ENCODE results near the gene SPATA4. TPM values are rescaled to one million over a fixed set of nuclear protein-coding genes. Genes with fewer than 3 reads are reported as not detected.
A peak's percentile ranks its signal among the peaks of the same experiment; 100 is the strongest.

SPATA4 gene
- total RNA-seq (1 to 10 TPM in 1 of 4 donors, under 1 TPM in 1, not detected in 2; 0.23 to 1.0 TPM), polyA plus RNA-seq (0.34 TPM)
- long read RNA-seq, donor 1, partial matches to known transcripts = 0 of 1 reads
- long read RNA-seq, donor 1, other reads (novel, unspliced or antisense) = 0 of 1 reads
- long read RNA-seq, donor 2 = 0 reads
- long read RNA-seq, donor 3 = 0 reads
- long read RNA-seq, donor 4 = 0 reads

DNA sequence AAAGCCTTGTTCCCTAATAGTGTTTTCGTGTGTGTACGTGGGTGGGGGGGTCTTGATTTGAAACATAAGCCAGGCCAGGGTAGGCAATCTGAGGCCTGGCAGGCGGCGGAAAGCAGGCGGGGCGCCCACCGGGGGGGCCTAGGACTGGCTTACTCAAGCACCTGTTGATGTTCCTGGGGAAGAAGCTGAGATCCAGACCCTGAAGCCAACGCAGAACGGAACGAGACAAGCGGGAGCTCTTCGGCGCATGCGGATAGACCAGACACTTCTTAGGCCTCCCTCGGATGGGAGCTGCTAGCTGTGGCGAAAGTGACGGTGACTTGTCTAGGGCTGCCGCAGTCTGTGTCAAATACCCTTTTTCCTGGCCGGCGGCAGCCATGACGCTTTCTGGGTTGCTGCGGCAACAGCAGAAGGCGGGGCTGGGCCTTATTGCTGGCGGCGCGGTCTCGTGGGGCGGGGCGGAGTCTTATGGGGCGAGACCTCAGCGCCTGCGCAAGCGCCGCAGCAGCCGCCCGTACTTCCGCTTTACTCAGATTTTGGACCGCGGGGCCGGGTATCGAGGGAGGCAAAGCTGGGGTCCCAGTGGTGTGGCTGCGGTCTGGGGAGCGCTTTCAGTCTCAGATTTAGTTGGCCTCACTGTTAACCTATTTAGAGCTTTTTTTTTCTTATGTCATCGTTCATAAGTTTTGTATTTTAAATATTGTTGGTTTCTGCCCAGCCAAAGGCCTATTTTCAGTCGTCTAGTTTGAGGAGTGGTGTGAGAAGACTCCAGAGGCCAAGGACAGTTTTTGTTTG lies at the start of gene SPATA4:
Gene SPATA4 (minus strand): TSS at position 402 of the 795 bp plus-strand sequence. CDS start 23 bp downstream, at position 379.
- no peaks in the 10 kb centered on the region for H3K4me1 ChIP-seq (ENCODE audit: control insufficient read depth, insufficient read depth, low read length)
- ATAC-seq (peak; percentile 100), DNase-seq (peak; percentile 96 to 98 (median 98))
- WGBS = under 1% methylated on average over 45 of the region's 45 CpGs
- peak within 1 kb of the TSS; percentile 55 for H3K27ac ChIP-seq (ENCODE audit: low read length)
- H3K9me3 ChIP-seq (ENCODE audit: control insufficient read depth, low read length) = no peaks in the 10 kb centered on the region
- intact Hi-C loops (cut with DNase I) = loop anchor here in 1 of 4 donors (10.0 kb wide), 1 partner anchor 119 kb away; the partner anchor contains the start of gene SPCS3
- H3K27me3 ChIP-seq (ENCODE audit: control insufficient read depth, insufficient read depth) = no peaks in the 10 kb centered on the region
- H3K4me3 ChIP-seq (ENCODE audit: low read length) = peak within 1 kb of the TSS; percentile 65

DNA sequence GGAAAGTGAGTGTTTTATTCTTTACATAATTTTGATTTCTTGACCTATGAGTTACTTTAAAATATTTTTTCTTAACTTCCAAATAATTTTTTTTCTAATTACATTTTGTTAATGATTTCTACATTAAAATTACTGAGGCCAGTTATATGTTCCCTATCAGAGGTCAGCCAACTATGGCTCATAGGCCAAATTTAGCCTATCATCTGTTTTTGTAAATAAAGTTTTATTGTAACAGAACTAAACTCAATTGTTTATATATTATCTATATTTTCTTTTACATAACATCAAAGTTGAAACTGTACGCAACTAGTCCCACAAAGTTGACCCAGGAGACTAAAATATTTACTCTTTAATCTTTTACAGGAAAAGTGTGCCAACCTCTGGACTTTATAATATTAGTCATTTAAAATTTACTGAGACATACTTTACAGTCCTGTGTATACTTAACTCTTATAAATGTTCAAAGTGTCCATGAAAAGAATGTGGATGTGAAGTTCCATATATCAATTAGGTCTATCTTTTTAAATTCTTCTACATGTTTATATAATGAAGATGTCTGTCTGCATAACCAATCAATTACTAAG lies 47.5 kb upstream of the SPATA4 start:
- ATAC-seq (no peak), DNase-seq (no peak)
- Histone ChIP-seq H3K4me1 (ENCODE audit: control insufficient read depth, insufficient read depth, low read length) (no peaks in the 10 kb centered on the region), H3K9me3 (ENCODE audit: control insufficient read depth, low read length) (no peaks in the 10 kb centered on the region), H3K4me3 (ENCODE audit: low read length) (no peak overlapping the region), H3K27me3 (ENCODE audit: control insufficient read depth, insufficient read depth) (no peaks in the 10 kb centered on the region), H3K27ac (ENCODE audit: low read length) (no peak overlapping the region)
- intact Hi-C loops (cut with DNase I) = no loop called here
- 97% methylated on average over 1 of the region's 1 CpG for WGBS

DNA sequence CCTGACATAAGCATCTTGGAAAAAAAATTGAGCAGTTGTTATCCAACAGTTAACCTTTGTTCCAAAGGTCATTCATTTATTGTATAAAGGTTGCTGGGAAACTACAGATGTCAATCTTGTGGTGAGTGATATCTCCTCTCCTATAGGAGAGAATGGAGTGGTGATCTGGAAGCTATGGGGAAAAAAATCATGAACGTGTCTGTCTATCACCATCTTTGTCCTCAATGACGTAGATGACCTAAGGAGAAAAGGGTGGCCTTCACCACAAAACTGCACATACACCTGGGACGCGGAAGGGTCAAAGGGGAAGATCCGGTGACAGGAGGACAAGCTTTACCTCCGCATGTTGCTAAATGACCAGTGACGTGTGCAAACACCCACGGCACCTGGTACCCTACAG lies 46.3 kb upstream of the SPATA4 start:
- no peak overlapping the region for H3K4me3 ChIP-seq (ENCODE audit: low read length)
- no peak overlapping the region for H3K27ac ChIP-seq (ENCODE audit: low read length)
- ATAC-seq (no peak), DNase-seq (no peak)
- intact Hi-C loops (cut with DNase I) = no loop called here
- no peaks in the 10 kb centered on the region for H3K9me3 ChIP-seq (ENCODE audit: control insufficient read depth, low read length)
- no peaks in the 10 kb centered on the region for H3K27me3 ChIP-seq (ENCODE audit: control insufficient read depth, insufficient read depth)
- H3K4me1 ChIP-seq (ENCODE audit: control insufficient read depth, insufficient read depth, low read length) = no peaks in the 10 kb centered on the region
- WGBS = 91% methylated on average over 8 of the region's 8 CpGs

DNA sequence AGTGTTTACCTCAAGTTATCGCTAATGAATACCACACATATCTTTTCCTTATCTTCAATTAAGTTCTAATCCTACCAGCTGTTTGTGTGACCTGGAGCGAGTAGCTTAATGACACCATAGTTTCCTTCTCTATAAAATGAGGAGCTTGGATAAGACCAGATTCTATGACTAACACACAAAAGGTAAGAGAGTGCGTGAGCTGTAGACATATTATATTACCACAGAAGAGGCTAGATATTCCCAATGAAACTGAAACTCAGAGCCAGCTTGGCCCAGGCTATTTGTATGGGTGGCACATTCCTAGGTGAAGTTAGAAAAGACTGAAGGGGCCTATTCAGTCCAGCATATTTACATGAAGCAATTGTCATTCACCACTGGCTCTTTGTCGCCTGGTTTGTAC lies 43.4 kb upstream of the SPATA4 start:
- no peak for DNase-seq

DNA sequence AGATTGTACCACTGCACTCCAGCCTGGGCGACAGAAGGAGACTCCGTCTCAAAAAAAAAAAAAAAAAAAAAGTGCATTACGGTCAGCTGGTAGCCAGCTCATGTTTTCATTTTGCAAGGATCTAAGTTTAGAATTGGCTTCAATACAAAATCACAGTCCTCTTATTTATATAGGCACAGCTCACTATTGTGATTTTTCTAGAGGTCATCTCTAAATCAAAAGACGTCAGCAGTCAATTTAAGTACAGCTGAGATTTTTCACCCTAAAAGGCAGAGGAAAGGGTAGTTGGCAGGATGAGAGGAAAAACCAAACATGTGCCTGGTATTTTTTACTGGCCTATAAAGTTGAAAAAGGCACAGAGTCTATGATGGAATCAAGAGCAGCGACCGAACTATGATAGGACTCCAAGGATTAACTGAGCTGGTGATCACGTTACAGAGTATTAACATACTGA lies 42.8 kb upstream of the SPATA4 start:
- 21% methylated on average over 7 of the region's 7 CpGs for WGBS
- no peak overlapping the region for H3K4me3 ChIP-seq (ENCODE audit: low read length)
- intact Hi-C loops (cut with DNase I) = no loop called here
- no peaks in the 10 kb centered on the region for H3K4me1 ChIP-seq (ENCODE audit: control insufficient read depth, insufficient read depth, low read length)
- no peaks in the 10 kb centered on the region for H3K27me3 ChIP-seq (ENCODE audit: control insufficient read depth, insufficient read depth)
- ATAC-seq (peak; percentile 75 to 90), DNase-seq (no peak)
- peak overlapping the region; percentile 82 for H3K27ac ChIP-seq (ENCODE audit: low read length)
- no peaks in the 10 kb centered on the region for H3K9me3 ChIP-seq (ENCODE audit: control insufficient read depth, low read length)

More for the DNA sequence above, 43.4 kb upstream of the SPATA4 start:
- no peak overlapping the region for H3K4me3 ChIP-seq (ENCODE audit: low read length)
- ATAC-seq = peak in 1 of 2 donors; percentile 28
- H3K27ac ChIP-seq (ENCODE audit: low read length) = peak overlapping the region; percentile 62
- no peaks in the 10 kb centered on the region for H3K4me1 ChIP-seq (ENCODE audit: control insufficient read depth, insufficient read depth, low read length)
- H3K9me3 ChIP-seq (ENCODE audit: control insufficient read depth, low read length) = no peaks in the 10 kb centered on the region
- intact Hi-C loops (cut with DNase I) = no loop called here
- no peaks in the 10 kb centered on the region for H3K27me3 ChIP-seq (ENCODE audit: control insufficient read depth, insufficient read depth)
- WGBS = 57% methylated on average over 4 of the region's 4 CpGs

DNA sequence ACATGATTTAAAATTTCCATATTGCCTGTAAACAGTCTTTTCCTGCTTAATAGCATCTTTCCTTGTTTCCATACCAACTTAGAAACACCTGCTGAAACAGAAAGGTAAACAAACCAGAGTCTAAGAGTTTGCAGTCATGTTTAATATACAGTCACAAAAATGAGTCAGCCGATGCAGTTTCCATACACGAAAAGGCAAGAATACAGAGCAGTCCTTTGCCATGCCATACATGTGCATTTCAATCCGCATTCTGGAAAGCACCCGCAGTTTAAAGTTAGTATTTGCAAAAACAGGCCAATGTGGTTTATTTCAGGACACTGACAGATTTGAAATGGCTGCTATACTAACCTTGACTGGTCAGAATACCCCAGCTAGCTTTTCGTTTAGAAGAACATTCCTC lies 41.6 kb upstream of the SPATA4 start:
- ATAC-seq = no peak
- Histone ChIP-seq H3K9me3 (ENCODE audit: control insufficient read depth, low read length) (no peaks in the 10 kb centered on the region), H3K27ac (ENCODE audit: low read length) (peak overlapping the region; percentile 87), H3K4me3 (ENCODE audit: low read length) (no peak overlapping the region), H3K27me3 (ENCODE audit: control insufficient read depth, insufficient read depth) (no peaks in the 10 kb centered on the region), H3K4me1 (ENCODE audit: control insufficient read depth, insufficient read depth, low read length) (no peaks in the 10 kb centered on the region)
- 47% methylated on average over 5 of the region's 5 CpGs for WGBS
- no peak for DNase-seq
- intact Hi-C loops (cut with DNase I) = no loop called here

DNA sequence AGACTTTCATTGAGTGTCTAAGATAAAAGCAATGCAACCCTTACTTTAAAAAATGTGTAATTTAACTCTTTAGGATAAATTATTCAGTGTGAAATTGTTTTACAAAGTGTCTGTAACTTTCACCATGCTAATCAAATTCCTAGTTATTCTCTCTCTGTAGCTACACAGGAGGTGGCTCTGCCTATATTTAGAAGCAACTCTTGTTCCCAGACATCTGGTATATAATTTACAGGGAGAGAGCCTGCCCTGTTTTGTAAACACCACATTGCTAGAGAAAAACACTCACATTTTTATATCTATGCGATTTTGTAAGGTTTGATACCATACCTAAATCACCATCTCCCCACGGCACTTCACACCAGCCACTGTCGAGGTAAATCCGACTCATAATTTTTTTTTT lies 35.5 kb upstream of the SPATA4 start:
- DNase-seq (no peak), ATAC-seq (no peak)
- Histone ChIP-seq H3K4me3 (ENCODE audit: low read length) (peak overlapping the region; percentile 50), H3K4me1 (ENCODE audit: control insufficient read depth, insufficient read depth, low read length) (peaks cover 3% of the 10 kb centered on the region), H3K27me3 (ENCODE audit: control insufficient read depth, insufficient read depth) (no peaks in the 10 kb centered on the region), H3K27ac (ENCODE audit: low read length) (no peak overlapping the region), H3K9me3 (ENCODE audit: control insufficient read depth, low read length) (no peaks in the 10 kb centered on the region)
- WGBS = 40% methylated on average over 4 of the region's 4 CpGs
- intact Hi-C loops (cut with DNase I) = no loop called here

DNA sequence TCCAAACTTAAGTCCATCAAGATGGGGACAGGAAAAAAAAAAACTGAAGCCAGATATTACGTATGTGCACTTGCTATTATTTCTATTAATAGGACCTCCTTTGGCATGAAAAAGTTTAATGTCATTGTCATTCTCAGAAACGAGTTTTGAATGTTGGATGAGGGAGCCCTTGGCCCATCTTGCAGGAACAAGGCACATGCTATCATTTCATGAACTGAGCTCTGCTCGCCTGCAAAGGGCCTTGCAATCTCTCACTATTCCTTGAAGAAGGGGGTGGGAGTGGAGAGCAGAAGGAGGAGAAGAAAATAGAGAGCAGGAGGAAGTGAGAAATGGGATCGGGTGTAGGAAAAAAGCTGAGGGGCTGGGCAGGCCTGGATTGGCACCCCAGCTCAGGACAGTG lies 34.3 kb upstream of the SPATA4 start:
- H3K27ac ChIP-seq (ENCODE audit: low read length) = peak overlapping the region; percentile 83
- ATAC-seq (no peak), DNase-seq (no peak)
- H3K4me3 ChIP-seq (ENCODE audit: low read length) = no peak overlapping the region
- H3K4me1 ChIP-seq (ENCODE audit: control insufficient read depth, insufficient read depth, low read length) = peaks cover 3% of the 10 kb centered on the region
- no peaks in the 10 kb centered on the region for H3K9me3 ChIP-seq (ENCODE audit: control insufficient read depth, low read length)
- WGBS = 29% methylated on average over 4 of the region's 4 CpGs
- intact Hi-C loops (cut with DNase I) = no loop called here
- H3K27me3 ChIP-seq (ENCODE audit: control insufficient read depth, insufficient read depth) = no peaks in the 10 kb centered on the region

DNA sequence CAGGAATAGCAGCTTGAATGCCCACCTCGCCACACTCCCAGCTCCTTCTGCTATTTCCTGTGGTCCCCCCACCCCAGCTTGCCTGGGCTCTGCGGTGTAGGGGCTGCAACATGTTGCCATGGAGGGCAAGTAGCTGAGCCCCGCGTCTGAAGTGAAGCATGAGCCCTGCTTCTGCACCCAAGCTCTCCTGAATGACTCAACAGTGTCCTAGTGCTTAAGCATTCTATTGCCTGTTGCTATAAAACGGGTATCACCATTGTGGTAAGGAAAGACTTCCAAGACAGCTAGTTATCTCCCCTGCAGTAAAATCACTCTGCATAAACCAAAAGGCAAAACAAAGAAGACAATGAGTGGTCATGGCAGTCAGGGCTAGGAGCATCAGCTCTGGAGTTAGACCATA lies 31.4 kb upstream of the SPATA4 start:
- H3K9me3 ChIP-seq (ENCODE audit: control insufficient read depth, low read length) = no peaks in the 10 kb centered on the region
- DNase-seq (no peak), ATAC-seq (no peak)
- H3K27ac ChIP-seq (ENCODE audit: low read length) = no peak overlapping the region
- WGBS = 56% methylated on average over 5 of the region's 5 CpGs
- no peak overlapping the region for H3K4me3 ChIP-seq (ENCODE audit: low read length)
- no peaks in the 10 kb centered on the region for H3K27me3 ChIP-seq (ENCODE audit: control insufficient read depth, insufficient read depth)
- peaks cover 3% of the 10 kb centered on the region for H3K4me1 ChIP-seq (ENCODE audit: control insufficient read depth, insufficient read depth, low read length)
- intact Hi-C loops (cut with DNase I) = no loop called here

DNA sequence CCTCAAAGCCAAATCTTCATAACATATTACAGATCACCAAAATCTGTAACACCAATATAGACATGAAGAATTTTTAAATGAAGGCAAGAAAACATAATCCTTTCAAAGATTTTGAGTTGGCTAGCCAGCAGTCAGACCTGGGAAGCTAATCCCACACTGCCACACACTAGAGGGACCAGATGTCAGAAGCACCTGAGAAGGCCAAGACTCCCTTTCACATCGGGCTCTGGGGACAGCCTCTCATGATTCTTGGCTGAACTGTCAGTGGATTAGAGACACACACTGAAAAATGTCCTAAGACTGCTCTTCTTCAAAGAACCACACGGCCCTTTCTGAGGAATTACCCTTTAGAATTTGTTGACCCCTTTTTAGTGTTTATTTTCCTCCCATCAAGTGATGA lies 28.2 kb upstream of the SPATA4 start:
- Histone ChIP-seq H3K27ac (ENCODE audit: low read length) (no peak overlapping the region), H3K27me3 (ENCODE audit: control insufficient read depth, insufficient read depth) (no peaks in the 10 kb centered on the region), H3K4me1 (ENCODE audit: control insufficient read depth, insufficient read depth, low read length) (no peaks in the 10 kb centered on the region), H3K4me3 (ENCODE audit: low read length) (no peak overlapping the region), H3K9me3 (ENCODE audit: control insufficient read depth, low read length) (no peaks in the 10 kb centered on the region)
- intact Hi-C loops (cut with DNase I) = no loop called here
- DNase-seq (no peak), ATAC-seq (no peak)
- WGBS = 82% methylated on average over 2 of the region's 2 CpGs

DNA sequence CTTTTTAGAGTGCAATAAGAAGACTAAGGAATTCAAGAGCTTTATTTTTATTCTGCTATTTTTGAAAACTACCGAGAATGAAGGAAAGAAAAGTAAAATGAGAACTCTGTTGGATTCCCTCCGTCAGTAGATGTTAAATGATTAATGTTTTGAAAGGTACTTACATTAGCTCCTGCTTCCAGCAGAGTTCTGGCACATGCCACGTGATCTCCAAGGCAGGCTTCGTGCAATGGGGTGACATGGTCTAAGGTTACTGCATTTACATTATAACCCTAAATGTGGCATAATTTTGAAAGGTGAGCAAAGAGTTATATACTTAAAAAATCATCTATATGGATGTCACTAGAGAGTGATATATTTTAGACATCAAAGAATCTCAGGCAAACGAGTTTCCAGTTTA lies 26.8 kb upstream of the SPATA4 start:
- DNase-seq (no peak), ATAC-seq (no peak)
- H3K27ac ChIP-seq (ENCODE audit: low read length) = no peak overlapping the region
- H3K4me3 ChIP-seq (ENCODE audit: low read length) = no peak overlapping the region
- no peaks in the 10 kb centered on the region for H3K27me3 ChIP-seq (ENCODE audit: control insufficient read depth, insufficient read depth)
- H3K4me1 ChIP-seq (ENCODE audit: control insufficient read depth, insufficient read depth, low read length) = no peaks in the 10 kb centered on the region
- WGBS = 85% methylated on average over 5 of the region's 5 CpGs
- no peaks in the 10 kb centered on the region for H3K9me3 ChIP-seq (ENCODE audit: control insufficient read depth, low read length)
- intact Hi-C loops (cut with DNase I) = no loop called here
